HEK293 (cell line): ENCODE results near the gene ZMYND15.

Experiments used
- CTCF ChIA-PET: fragments of 350-600 bp; formaldehyde crosslinking; extraction: SDS; loops from one replicate; lab custom pipeline; 2021; ENCODE audit warnings: antibody characterized with exemption; lab: Yijun Ruan, JAX
- POLR2A ChIA-PET: fragments of 300-600 bp; formaldehyde crosslinking; extraction: SDS; loops from one replicate; lab custom pipeline; 2020; ENCODE audit warnings: antibody characterized with exemption, inconsistent platforms; lab: Yijun Ruan, JAX
- H3K27ac ChIP-seq: fragments of 200-500 bp; sonication (Bioruptor generic); 2 replicates; pipeline ENCODE4 v1.5.1; 2014; ENCODE audit warnings: low read depth, low read length, control low read depth, inconsistent platforms; ENCODE audit errors: extremely low read depth
- H3K36me3 ChIP-seq, 2 experiments: fragments of 200-500 bp in 1 of 2; sonication (Bioruptor generic) in 1 of 2; 1 replicate in 1 of 2; 2 replicates in 1 of 2; pipeline ENCODE4 v1.5.1; 2014 to 2017; ENCODE audit warnings: inconsistent platforms in 2 of 2, low read length in 2 of 2; ENCODE audit not compliant: control insufficient read depth in 2 of 2, insufficient read depth in 1 of 2
- H3K4me1 ChIP-seq: fragments of 200-500 bp; sonication (Bioruptor generic); 2 replicates; pipeline ENCODE4 v1.5.1; 2014; ENCODE audit warnings: mild to moderate bottlenecking, low read length, inconsistent platforms; ENCODE audit not compliant: control insufficient read depth, insufficient read depth
- H3K4me3 ChIP-seq: 2 replicates; pipeline ENCODE4 v1.5.1; 2011; ENCODE audit warnings: low read depth, mild to moderate bottlenecking, control low read depth, low read length, moderate library complexity
- H3K9me3 ChIP-seq: fragments of 200-500 bp; sonication (Bioruptor generic); 2 replicates; pipeline ENCODE4 v1.5.1; 2014; ENCODE audit warnings: low read depth, low read length, inconsistent platforms; ENCODE audit not compliant: control insufficient read depth, insufficient read depth
- GFI1B ChIP-seq: fragments of 450-650 bp; formaldehyde crosslinking; IDR thresholded peaks from 2 replicates; pipeline ENCODE4 v1.5.1; 2016; ENCODE audit warnings: missing biosample characterization, missing genetic modification characterization
- MZF1 ChIP-seq: fragments of 450-650 bp; formaldehyde crosslinking; IDR thresholded peaks from 2 replicates; pipeline ENCODE4 v1.5.1; 2017; ENCODE audit warnings: missing biosample characterization, missing genetic modification characterization, borderline replicate concordance
- REPIN1 ChIP-seq: fragments of 450-650 bp; formaldehyde crosslinking; IDR thresholded peaks from 2 replicates; pipeline ENCODE4 v1.5.1; 2017; ENCODE audit warnings: missing biosample characterization, missing genetic modification characterization, low read depth
- SALL2 ChIP-seq: fragments of 450-650 bp; formaldehyde crosslinking; IDR thresholded peaks from 2 replicates; pipeline ENCODE4 v1.5.0; 2017; ENCODE audit warnings: missing biosample characterization, mild to moderate bottlenecking, missing genetic modification characterization, borderline replicate concordance
- TSHZ1 ChIP-seq: fragments of 450-650 bp; formaldehyde crosslinking; IDR thresholded peaks from 2 replicates; pipeline ENCODE4 v1.5.1; 2016; ENCODE audit warnings: missing biosample characterization, missing genetic modification characterization, borderline replicate concordance
- ZNF132 ChIP-seq: fragments of 450-650 bp; formaldehyde crosslinking; IDR thresholded peaks from 2 replicates; pipeline ENCODE4 v1.5.1; 2017; ENCODE audit warnings: missing biosample characterization, missing genetic modification characterization, borderline replicate concordance
- ZNF302 ChIP-seq: fragments of 450-650 bp; formaldehyde crosslinking; IDR thresholded peaks from 2 replicates; pipeline ENCODE4 v1.5.1; 2016; ENCODE audit warnings: missing biosample characterization, missing genetic modification characterization, low read depth
- ZNF350 ChIP-seq: fragments of 450-650 bp; formaldehyde crosslinking; IDR thresholded peaks from 2 replicates; pipeline ENCODE4 v1.5.0; 2017; ENCODE audit warnings: missing biosample characterization, mild to moderate bottlenecking, missing genetic modification characterization
- ZNF394 ChIP-seq: fragments of 450-650 bp; formaldehyde crosslinking; IDR thresholded peaks from 2 replicates; pipeline ENCODE4 v1.5.1; 2016; ENCODE audit warnings: missing biosample characterization, missing genetic modification characterization, mild to moderate bottlenecking, moderate library complexity, borderline replicate concordance
- ZNF426 ChIP-seq: fragments of 450-650 bp; formaldehyde crosslinking; IDR thresholded peaks from 2 replicates; pipeline ENCODE4 v1.5.1; 2017; ENCODE audit warnings: missing biosample characterization, missing genetic modification characterization, mild to moderate bottlenecking, inconsistent platforms, moderate library complexity
- TF ChIP-seq, protein P1 (sequence below): fragments of 450-650 bp; formaldehyde crosslinking; conservative IDR thresholded peaks from 2 replicates; pipeline ENCODE4 v1.5.1; 2016; ENCODE audit warnings: low read depth, missing biosample characterization, missing genetic modification characterization
- TF ChIP-seq, protein P2 (sequence below): fragments of 450-650 bp; formaldehyde crosslinking; IDR thresholded peaks from 2 replicates; pipeline ENCODE4; 2016; ENCODE audit warnings: missing biosample characterization, missing genetic modification characterization
- TF ChIP-seq, protein P3 (sequence below): fragments of 450-650 bp; formaldehyde crosslinking; optimal IDR thresholded peaks from 2 replicates; pipeline ENCODE3; 2016; ENCODE audit warnings: missing biosample characterization, mild to moderate bottlenecking, missing genetic modification characterization
- TF ChIP-seq, protein P4 (sequence below): fragments of 450-650 bp; formaldehyde crosslinking; IDR thresholded peaks from 2 replicates; pipeline ENCODE4 v1.5.1; 2016; ENCODE audit warnings: missing biosample characterization, missing genetic modification characterization

ZMYND15 gene

DNA sequence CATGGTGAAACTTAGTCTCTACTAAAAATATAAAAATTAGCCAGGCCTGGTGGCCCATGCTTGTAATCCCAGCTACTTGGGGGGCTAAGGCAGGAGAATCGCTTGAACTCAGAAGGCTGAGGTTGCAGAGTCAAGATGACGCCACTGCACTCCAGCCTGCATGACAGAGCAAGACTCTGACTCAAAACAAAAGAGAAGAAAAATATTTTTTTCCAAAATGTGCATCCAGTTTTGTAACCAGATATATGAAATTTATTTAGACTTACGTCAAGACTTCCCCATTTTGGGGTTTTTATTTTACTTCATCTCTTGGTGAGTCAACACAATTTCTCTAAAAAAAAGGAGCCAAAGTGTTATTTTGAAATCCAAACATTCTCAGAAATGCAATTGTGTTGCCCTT is 26.6 kb downstream of the ZMYND15 start:
- Histone ChIP-seq H3K9me3 (no peaks in the 10 kb centered on the region), H3K27ac (no peak overlapping the region), H3K4me3 (no peak overlapping the region), H3K4me1 (no peaks in the 10 kb centered on the region), H3K36me3 (no peaks in the 10 kb centered on the region)
- ChIA-PET POLR2A (no interaction called here), CTCF (no interaction called here)
- no peak for TF ChIP-seq ZNF302 (tag by site-specific recombination)
- no peak for TF ChIP-seq ZNF394 (tag by site-specific recombination)

- no peak for TF ChIP-seq ZNF350 (tag by site-specific recombination)
- no peak for TF ChIP-seq MZF1 (tag by site-specific recombination)
- TF ChIP-seq, protein P1, sequence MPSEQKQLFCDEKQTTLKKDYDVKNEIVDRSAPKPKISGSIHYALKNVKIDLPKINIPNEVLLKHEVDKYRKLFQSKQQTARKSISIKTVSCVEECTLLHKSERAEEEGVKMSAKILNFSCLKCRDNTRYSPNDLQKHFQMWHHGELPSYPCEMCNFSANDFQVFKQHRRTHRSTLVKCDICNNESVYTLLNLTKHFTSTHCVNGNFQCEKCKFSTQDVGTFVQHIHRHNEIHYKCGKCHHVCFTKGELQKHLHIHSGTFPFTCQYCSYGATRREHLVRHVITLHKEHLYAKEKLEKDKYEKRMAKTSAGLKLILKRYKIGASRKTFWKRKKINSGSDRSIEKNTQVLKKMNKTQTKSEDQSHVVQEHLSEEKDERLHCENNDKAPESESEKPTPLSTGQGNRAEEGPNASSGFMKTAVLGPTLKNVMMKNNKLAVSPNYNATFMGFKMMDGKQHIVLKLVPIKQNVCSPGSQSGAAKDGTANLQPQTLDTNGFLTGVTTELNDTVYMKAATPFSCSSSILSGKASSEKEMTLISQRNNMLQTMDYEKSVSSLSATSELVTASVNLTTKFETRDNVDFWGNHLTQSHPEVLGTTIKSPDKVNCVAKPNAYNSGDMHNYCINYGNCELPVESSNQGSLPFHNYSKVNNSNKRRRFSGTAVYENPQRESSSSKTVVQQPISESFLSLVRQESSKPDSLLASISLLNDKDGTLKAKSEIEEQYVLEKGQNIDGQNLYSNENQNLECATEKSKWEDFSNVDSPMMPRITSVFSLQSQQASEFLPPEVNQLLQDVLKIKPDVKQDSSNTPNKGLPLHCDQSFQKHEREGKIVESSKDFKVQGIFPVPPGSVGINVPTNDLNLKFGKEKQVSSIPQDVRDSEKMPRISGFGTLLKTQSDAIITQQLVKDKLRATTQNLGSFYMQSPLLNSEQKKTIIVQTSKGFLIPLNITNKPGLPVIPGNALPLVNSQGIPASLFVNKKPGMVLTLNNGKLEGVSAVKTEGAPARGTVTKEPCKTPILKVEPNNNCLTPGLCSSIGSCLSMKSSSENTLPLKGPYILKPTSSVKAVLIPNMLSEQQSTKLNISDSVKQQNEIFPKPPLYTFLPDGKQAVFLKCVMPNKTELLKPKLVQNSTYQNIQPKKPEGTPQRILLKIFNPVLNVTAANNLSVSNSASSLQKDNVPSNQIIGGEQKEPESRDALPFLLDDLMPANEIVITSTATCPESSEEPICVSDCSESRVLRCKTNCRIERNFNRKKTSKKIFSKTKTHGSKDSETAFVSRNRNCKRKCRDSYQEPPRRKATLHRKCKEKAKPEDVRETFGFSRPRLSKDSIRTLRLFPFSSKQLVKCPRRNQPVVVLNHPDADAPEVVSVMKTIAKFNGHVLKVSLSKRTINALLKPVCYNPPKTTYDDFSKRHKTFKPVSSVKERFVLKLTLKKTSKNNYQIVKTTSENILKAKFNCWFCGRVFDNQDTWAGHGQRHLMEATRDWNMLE (tag by site-specific recombination) = no peak
- TF ChIP-seq, protein P2, sequence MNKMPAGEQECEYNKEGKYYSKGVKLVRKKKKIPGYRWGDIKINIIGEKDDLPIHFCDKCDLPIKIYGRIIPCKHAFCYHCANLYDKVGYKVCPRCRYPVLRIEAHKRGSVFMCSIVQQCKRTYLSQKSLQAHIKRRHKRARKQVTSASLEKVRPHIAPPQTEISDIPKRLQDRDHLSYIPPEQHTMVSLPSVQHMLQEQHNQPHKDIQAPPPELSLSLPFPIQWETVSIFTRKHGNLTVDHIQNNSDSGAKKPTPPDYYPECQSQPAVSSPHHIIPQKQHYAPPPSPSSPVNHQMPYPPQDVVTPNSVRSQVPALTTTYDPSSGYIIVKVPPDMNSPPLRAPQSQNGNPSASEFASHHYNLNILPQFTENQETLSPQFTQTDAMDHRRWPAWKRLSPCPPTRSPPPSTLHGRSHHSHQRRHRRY (tag by site-specific recombination) = no peak
- no peak for TF ChIP-seq ZNF394 (tag by site-specific recombination)
- TF ChIP-seq SALL2 = no peak
- TF ChIP-seq, protein P3, sequence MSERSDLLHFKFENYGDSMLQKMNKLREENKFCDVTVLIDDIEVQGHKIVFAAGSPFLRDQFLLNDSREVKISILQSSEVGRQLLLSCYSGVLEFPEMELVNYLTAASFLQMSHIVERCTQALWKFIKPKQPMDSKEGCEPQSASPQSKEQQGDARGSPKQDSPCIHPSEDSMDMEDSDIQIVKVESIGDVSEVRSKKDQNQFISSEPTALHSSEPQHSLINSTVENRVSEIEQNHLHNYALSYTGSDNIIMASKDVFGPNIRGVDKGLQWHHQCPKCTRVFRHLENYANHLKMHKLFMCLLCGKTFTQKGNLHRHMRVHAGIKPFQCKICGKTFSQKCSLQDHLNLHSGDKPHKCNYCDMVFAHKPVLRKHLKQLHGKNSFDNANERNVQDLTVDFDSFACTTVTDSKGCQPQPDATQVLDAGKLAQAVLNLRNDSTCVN (tag by site-specific recombination) = no peak
- no peak for TF ChIP-seq REPIN1 (tag by site-specific recombination)
- TF ChIP-seq ZNF132 (tag by site-specific recombination) = no peak
- TF ChIP-seq TSHZ1 (tag by site-specific recombination) = no peak
- TF ChIP-seq ZNF426 (tag by site-specific recombination) = no peak
- TF ChIP-seq GFI1B (tag by site-specific recombination) = no peak
- TF ChIP-seq, protein P4, sequence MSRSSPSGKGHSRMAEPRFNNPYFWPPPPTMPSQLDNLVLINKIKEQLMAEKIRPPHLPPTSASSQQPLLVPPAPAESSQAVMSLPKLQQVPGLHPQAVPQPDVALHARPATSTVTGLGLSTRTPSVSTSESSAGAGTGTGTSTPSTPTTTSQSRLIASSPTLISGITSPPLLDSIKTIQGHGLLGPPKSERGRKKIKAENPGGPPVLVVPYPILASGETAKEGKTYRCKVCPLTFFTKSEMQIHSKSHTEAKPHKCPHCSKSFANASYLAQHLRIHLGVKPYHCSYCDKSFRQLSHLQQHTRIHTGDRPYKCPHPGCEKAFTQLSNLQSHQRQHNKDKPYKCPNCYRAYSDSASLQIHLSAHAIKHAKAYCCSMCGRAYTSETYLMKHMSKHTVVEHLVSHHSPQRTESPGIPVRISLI (tag by site-specific recombination) = no peak
- H3K4me1 ChIP-seq = no peaks in the 10 kb centered on the region
- ChIA-PET CTCF (no interaction called here), POLR2A (no interaction called here)
- no peak overlapping the region for H3K4me3 ChIP-seq
- no peaks in the 10 kb centered on the region for H3K36me3 ChIP-seq
- no peak overlapping the region for H3K27ac ChIP-seq
- H3K9me3 ChIP-seq = no peaks in the 10 kb centered on the region
These were observed 27.1 kb downstream of the ZMYND15 start for GRCh38 chr17:4766723-4767122.
